Measurements from ENCODE around the gene C2CD4C. TPM values are rescaled to one million over a fixed set of nuclear protein-coding genes. Genes with fewer than 3 reads are reported as not detected.

The C2CD4C gene
- polyA plus RNA-seq, 3 donors = not detected

DNA sequence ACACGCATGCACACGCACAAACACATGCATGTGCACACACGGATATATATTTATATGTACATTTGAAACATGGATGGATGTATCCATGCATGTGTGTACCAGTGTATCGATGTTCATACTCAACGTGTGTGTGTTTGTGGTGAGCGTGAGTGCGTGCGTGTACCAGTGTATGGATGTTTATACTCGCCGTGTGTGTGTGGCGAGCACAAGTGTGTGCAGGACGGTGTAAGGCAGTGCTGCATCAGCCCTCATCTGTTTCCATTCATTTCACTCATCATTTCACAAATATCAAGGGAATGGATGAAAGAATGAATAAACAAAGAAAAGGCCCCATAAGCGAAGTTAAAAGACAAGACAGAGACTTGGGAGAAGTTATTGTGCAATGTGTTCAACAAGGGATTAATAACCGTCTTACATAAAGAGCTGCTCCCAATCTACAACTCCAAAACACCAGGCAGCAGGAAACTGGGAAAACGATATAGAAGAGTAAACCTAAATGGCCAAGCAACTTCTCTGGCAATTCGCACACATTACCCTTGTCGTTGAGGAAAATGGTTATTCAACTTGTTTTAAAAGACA, 42.7 kb downstream of the C2CD4C start:
- no peaks in the 10 kb centered on the region for H4K20me1 ChIP-seq (ENCODE audit: insufficient read depth, low read length)
- Mint-ChIP-seq H3K36me3 (no peaks in the 10 kb centered on the region), H3K9me3 (peaks cover 0 to 9% (median 3%) of the 10 kb centered on the region in 7 donors), H3K27ac (no peak overlapping the region), H3K4me1 (peaks cover 2% of the 10 kb centered on the region), H3K4me3 (no peak overlapping the region), H3K27me3 (ENCODE audit: low read depth in 3 of 3) (peaks cover 2 to 17% (median 16%) of the 10 kb centered on the region in 3 donors)
- no peak overlapping the region for H2AFZ ChIP-seq (ENCODE audit: insufficient read depth, low read depth, low read length, poor library complexity, severe bottlenecking)
- no peaks in the 10 kb centered on the region for H3K36me3 ChIP-seq (replicated peaks in 1 of 2; ENCODE audit: control insufficient read depth in 1 of 2, insufficient read depth in 2 of 2, low read length in 2 of 2)
- no peak overlapping the region for H3K4me2 ChIP-seq (replicated peaks; ENCODE audit: extremely low read depth, low read length, poor library complexity, severe bottlenecking)
- H3K4me3 ChIP-seq (replicated peaks in 1 of 3; ENCODE audit: low read depth in 2 of 3, low read length in 3 of 3) = no peak overlapping the region
- H3K4me1 ChIP-seq (ENCODE audit: control insufficient read depth in 1 of 2, insufficient read depth in 2 of 2, low read length in 2 of 2) = no peaks in the 10 kb centered on the region
- H3K9ac ChIP-seq (ENCODE audit: insufficient read depth, low read length, poor library complexity, severe bottlenecking) = no peak overlapping the region
- 93% methylated on average over 3 of the region's 17 CpGs for WGBS (ENCODE audit: insufficient coverage)
- intact Hi-C loops (cut with micrococcal nuclease) = no loop called here
- H3K27ac ChIP-seq (ENCODE audit: low read depth in 1 of 2, low read length in 2 of 2) = no peak overlapping the region
- no peak for DNase-seq
- TF ChIP-seq, protein P1, sequence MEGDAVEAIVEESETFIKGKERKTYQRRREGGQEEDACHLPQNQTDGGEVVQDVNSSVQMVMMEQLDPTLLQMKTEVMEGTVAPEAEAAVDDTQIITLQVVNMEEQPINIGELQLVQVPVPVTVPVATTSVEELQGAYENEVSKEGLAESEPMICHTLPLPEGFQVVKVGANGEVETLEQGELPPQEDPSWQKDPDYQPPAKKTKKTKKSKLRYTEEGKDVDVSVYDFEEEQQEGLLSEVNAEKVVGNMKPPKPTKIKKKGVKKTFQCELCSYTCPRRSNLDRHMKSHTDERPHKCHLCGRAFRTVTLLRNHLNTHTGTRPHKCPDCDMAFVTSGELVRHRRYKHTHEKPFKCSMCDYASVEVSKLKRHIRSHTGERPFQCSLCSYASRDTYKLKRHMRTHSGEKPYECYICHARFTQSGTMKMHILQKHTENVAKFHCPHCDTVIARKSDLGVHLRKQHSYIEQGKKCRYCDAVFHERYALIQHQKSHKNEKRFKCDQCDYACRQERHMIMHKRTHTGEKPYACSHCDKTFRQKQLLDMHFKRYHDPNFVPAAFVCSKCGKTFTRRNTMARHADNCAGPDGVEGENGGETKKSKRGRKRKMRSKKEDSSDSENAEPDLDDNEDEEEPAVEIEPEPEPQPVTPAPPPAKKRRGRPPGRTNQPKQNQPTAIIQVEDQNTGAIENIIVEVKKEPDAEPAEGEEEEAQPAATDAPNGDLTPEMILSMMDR (IDR thresholded peaks at IDR 0.05) = no peak
- no peaks in the 10 kb centered on the region for H3K9me3 ChIP-seq (replicated peaks in 1 of 2; ENCODE audit: control insufficient read depth in 1 of 2, insufficient read depth in 1 of 2, low read length in 2 of 2)
- no peaks in the 10 kb centered on the region for H3K27me3 ChIP-seq (ENCODE audit: control insufficient read depth in 2 of 2, insufficient read depth in 2 of 2, low read length in 2 of 2)
- H3K79me2 ChIP-seq (ENCODE audit: insufficient read depth, low read length) = no peaks in the 10 kb centered on the region

DNA sequence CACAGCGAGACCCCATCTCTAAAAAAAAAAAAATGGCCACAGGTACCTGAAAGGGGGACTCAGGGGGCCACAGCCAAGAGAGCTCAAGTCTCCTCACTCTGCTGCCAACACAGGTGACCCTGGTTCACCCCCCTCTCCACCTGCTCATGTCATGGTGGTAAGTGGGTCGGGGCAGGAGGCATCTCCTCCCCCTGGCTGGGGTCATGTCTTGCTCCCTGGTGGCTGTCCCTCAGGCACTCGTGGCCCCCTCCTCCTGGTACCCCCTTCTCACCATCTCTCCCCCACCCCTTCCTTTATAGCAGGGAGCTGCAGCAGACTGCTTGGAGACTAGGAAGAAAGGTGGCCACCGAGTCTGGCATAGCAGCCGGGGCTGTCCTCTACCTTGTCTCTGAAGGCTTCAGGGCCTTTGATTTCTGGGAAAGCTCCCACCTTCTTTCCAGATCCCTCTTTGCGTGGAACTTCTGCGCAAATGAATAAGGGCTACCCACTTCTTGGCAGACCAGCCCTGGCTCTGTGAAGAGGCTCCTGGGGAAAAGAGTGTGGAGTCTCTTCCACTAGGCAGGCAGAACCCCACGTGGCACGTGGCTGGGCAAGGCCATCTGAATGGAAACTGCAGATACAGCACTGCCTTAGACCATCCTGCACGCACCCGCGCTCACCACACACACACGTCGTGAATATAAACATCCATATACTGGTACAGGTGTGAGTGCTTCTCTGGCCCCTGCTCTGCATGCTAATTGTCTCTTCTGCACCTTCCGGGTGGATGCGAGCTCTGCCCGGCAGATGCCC, 44.3 kb downstream of the C2CD4C start:
- H3K79me2 ChIP-seq (ENCODE audit: insufficient read depth, low read length) = no peaks in the 10 kb centered on the region
- H3K9ac ChIP-seq (ENCODE audit: insufficient read depth, low read length, poor library complexity, severe bottlenecking) = no peak overlapping the region
- Mint-ChIP-seq H3K36me3 (no peaks in the 10 kb centered on the region), H3K4me1 (peaks cover 2% of the 10 kb centered on the region), H3K27me3 (ENCODE audit: low read depth in 3 of 3) (peaks cover 2 to 17% (median 16%) of the 10 kb centered on the region in 3 donors), H3K9me3 (peaks cover 0 to 14% (median 2%) of the 10 kb centered on the region in 7 donors), H3K27ac (no peak overlapping the region), H3K4me3 (no peak overlapping the region)
- H3K4me1 ChIP-seq (ENCODE audit: control insufficient read depth in 1 of 2, insufficient read depth in 2 of 2, low read length in 2 of 2) = no peaks in the 10 kb centered on the region
- no peaks in the 10 kb centered on the region for H3K27me3 ChIP-seq (ENCODE audit: control insufficient read depth in 2 of 2, insufficient read depth in 2 of 2, low read length in 2 of 2)
- no peak overlapping the region for H3K4me2 ChIP-seq (replicated peaks; ENCODE audit: extremely low read depth, low read length, poor library complexity, severe bottlenecking)
- intact Hi-C loops (cut with micrococcal nuclease) = no loop called here
- no peak for DNase-seq
- no peaks in the 10 kb centered on the region for H3K36me3 ChIP-seq (replicated peaks in 1 of 2; ENCODE audit: control insufficient read depth in 1 of 2, insufficient read depth in 2 of 2, low read length in 2 of 2)
- H3K9me3 ChIP-seq (replicated peaks in 1 of 2; ENCODE audit: control insufficient read depth in 1 of 2, insufficient read depth in 1 of 2, low read length in 2 of 2) = no peaks in the 10 kb centered on the region
- TF ChIP-seq, protein P1 (IDR thresholded peaks at IDR 0.05) = no peak
- H3K4me3 ChIP-seq (replicated peaks in 1 of 3; ENCODE audit: low read depth in 2 of 3, low read length in 3 of 3) = no peak overlapping the region
- no peak overlapping the region for H3K27ac ChIP-seq (ENCODE audit: low read depth in 1 of 2, low read length in 2 of 2)
- H2AFZ ChIP-seq (ENCODE audit: insufficient read depth, low read depth, low read length, poor library complexity, severe bottlenecking) = no peak overlapping the region
- H4K20me1 ChIP-seq (ENCODE audit: insufficient read depth, low read length) = no peaks in the 10 kb centered on the region
- 77% methylated on average over 7 of the region's 17 CpGs for WGBS (ENCODE audit: insufficient coverage)

Measured in CD14-positive monocyte (primary cell).